HG02884 (cell line): ENCODE data around the gene ADCY10.
"Not testable (repeated sequence)": the region's sequence is repeated elsewhere in the genome, so short reads cannot be mapped to it uniquely, and the experiment has no call there.

Source experiments
- ATAC-seq: cut with Tn5 transposase; IDR thresholded peaks from one replicate; pipeline ENCODE4 v1.9.1; 2021; ENCODE audit warnings: mild to moderate bottlenecking, moderate library complexity; ENCODE audit not compliant: unreplicated experiment

Gene ADCY10

DNA sequence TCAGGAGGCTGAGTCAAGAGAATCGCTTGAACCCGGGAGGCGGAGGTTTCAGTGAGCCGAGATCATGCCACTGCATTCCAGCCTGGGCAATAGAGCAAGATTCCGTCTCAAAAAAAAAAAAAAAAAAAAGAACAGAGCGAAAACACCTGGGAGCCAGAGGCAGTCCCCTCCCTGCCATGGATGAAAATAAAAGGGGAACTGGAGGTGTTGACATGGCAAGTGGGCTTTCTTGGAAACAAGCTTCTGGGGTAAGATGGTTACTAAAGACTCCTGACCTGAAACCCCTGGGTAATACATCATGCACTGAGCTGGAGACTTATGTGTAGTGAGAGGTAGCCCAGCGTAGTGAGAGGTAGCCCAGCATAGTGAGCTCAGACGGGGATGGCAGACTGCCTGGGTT lies 31.6 kb downstream of the ADCY10 start:
- no peak for ATAC-seq

DNA sequence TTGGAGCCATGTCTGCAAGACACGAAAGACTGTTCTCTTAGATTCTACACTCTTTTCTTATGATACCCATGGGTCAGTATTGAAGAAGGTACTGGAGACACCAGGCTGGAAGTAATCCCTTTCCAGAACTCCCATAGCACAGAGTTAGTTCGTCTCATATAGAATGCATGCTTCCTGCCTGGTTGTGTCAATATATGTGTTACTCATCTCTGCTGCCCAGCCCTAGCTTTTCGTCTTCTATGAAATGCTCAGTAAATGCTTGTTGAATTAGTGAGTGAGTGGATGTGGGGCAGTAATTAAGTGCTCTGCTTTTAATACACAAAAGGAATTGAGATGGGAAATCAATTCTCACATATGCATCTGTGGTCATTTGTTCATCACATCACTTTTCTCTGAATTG lies 32.1 kb downstream of the ADCY10 start:
- ATAC-seq: no peak

DNA sequence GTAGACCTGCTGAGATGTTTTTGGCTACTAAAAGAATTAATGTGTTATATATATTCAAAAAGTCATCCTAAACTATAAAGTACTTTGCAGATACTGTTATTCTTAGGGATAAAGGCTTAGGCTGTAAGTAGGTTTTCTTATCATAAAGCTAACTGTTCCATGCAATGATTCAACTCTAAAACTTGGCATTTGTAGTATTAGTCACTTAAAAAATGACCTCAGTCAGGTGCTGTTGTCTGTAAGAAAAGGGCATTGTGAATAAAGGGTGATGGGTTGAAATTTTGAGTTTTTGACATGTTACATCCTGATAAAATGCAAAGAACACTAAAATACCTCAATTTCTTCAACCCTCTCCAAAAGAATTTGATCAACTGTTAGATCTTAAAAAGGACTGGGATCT lies 32.9 kb downstream of the ADCY10 start:
- no peak for ATAC-seq

DNA sequence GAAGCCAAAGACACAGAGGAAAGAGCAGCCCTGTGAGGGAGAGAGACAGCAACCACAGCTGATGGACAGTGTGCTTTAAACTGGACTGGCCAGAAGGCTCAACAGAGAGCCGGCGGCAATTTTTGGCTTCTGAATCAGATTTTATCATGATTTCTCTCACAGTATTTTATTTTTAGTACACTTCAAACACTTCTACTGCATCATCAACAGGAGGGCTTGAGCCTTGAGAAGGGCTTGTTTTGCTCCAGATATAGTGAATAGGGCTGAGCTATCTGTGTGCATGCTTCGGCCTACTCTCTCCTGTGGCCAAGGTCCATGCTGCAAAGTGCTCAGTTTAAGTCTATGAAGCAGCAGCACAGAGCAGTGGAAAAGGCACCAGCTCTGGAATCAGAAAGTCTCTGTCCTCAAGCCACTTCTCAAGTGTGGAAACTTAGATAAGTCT lies 33.3 kb downstream of the ADCY10 start:
- no peak for ATAC-seq

DNA sequence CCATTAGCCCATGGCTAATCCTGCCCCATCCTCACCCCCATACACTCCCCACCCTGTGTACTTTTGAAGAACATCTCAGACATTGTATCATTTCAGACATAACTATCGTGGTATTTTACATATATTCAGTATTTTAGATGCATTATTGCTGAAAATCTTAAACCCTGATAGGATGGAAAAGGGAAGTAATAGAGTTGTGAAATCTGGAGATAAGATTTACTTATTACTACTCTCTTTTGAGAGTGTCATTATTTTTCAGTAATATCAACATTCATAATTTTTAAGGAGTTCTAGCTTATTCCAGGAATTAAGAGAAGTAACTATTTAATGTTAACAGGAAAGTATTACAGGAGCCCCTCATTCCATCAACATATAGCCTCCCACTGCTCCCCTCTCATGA lies 34.4 kb downstream of the ADCY10 start:
- ATAC-seq: no peak

DNA sequence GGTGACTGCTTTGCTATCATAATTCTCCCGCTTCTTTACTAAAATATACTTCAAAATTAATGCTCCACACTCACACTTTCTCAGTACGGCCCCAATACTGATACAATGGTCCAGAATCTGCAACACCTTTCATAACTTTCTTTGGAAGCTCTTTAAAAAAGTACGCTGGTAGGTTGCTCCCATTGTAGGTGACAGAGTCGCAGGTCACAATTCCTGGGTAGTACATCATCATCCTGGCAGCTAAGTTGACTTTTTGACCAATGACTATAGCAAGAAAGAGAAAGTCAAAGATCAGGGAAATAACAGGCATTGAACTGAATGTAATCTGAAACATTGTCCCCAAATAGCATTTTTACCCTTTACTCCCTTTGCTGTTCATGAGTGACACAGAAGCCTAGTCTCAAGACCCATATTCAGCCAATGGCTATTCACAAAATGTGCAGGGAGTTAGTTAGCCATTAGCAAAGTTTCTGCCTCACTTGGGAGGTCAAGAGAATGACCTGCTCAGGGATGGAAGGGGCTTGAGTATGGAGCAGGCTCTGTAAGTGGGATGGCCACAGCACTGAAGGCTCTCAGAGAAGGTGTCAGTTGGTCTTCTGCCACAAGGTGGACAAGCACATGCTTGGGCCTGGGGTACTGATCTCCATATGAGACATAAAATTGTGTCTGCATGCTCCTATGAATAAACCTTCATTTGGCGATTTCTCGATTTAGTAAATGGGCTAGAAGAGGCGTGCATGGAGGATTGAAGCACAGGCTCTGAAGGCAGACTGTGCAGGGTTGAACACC lies 35.4 kb downstream of the ADCY10 start:
- ATAC-seq: no peak

DNA sequence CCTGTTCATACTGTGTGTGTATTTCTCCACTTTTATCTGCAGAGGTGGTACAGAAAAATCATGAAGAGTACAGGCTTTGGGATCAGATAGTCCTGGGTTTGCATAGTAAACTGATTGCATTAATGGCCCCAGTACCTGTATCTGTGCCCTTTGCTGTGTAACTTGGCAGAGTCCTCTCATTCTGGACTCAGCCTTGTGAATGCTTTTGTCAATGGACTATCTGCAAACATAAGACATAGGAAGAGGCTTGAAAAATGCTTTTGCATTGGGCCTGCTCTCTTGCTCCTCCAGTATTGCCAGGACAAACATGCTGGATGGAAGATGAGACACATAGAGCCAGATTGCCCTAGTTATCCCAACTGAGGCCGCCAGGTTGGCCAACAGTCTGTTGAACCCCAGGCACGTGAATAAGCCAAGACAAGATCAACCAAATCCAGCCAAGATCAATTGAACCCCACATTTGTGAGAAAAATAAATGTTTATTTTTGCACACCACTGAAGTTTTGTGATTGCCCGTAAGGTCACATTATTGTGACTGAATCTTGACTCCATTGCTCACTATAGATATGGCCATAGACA lies 37.2 kb downstream of the ADCY10 start:
- ATAC-seq: no peak

DNA sequence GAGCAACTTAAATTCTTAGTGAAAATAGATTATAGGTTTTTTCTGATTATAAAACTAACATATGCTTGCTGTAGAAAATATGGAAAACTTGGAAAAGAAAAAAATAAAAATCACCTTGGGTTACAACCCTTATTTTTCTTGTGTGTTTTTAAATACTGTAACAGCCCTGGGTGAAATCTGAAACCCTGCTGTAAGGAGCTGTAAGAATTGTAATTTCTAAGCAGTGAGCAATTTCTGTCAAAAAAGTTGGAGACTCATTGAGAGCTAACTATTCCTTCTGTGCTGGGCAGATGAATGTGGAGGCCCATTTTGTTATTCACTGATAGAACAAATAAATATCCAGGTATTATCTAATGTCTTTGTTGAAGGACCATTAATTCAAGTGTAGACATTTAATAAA lies 42.6 kb downstream of the ADCY10 start:
- ATAC-seq: no peak

DNA sequence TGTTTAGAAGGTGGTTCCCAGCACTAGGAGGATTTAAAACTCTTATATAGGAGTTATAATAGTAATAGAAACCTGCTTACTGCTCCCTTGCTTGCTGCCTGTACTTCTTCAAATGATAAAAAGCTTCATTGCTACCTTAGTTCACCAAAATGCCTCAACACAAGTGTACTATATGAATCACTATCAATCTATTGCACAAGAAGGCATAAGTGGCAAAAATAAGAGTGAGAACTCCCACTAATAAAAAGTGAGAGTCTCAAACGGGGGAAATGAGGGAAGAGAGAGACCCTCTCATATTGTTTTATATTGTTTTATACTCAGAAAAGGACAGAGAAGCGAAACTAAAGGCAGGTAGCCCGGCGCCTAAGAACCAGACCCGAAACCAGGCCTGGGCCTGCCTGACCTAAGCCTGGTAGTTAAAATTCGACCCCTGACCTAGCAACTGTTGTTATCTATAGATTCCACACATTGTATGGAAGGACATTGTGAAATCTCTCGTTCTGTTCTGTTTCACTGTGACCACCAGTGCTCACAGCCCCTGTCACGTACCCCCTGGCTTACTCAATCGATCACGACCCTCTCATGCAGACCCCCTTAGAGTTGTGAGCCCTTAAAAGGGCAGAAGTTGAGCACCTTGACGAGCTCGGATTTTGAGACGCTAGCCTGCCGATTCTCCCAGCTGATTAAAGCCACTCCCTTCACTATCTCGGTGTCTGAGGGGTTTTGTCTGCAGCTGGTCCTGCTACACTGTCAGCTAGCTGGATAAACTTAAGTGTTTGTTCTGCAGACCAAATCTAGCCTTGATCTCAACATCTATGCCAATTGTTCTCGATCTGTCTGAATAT lies 44.6 kb downstream of the ADCY10 start:
- ATAC-seq: not testable (repeated sequence)

DNA sequence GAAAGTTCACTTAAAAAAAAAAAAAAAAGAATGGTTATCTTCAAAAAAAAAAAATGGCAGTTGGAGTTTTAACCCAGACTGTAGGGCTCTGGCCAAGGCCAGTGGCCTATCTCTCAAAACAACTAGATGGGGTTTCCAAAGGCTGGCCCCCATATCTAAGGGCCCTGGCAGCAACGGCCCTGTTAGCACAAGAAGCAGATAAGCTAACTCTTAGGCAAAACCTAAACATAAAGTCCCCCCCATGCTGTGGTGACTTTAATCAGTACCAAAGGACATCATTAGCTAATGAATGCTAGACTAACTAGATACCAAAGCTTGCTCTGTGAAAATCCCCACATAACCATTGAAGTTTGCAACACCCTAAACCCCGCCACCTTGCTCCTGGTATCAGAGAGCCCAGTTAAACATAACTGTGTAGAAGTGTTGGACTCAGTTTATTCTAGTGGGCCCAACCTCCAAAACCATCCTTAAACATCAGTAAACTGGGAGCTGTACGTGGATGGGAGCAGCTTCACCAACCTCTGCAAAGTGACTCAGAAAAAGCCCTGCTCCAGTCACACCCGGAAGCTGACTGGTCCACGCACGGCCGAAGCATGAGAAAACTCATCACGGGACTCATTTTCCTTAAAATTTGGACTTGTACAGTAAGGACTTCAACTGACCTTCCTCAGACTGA lies 47.1 kb downstream of the ADCY10 start:
- not testable (repeated sequence) for ATAC-seq

DNA sequence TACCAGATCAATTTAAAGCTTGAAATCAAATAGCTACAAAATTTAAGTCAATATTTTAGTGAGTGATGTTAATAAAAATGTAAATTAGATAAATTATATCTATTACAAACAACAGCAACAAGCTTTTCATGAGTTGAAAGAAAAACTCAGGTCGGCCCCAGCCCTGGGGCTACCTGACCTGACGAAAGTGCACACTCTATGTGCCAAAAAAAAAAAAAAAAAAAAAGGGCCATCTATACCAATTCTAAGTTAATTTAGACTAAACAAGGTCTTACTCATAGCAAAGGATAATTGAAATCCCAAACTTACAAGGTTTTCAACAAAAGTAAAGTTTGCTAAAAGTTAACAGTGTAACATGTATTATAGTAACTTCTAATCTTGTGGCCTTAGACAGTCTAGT lies 47.6 kb downstream of the ADCY10 start:
- ATAC-seq: not testable (repeated sequence)

DNA sequence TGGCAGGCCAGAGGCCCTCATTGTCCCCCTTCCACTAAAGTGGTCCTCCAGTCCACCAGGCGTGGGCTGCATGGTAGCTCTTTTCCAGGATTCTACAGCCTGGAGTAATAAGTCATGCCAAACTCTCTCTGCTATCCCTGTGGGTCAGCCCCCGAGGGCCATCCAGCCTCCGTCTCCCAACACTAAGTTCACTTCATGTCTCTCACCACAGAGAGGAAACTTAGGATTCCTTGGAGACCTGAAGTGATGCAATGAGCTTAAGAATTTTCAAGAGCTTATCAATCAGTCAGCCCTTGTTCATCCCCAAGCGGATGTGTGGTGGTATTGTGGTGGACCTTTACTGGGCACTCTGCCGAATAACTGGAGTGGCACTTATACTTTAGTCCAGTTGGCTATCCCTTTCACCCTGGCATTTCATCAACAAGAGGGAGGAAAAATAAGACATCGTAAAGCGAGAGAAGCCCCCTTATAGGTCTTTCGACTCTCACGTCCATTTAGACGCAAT lies 48.1 kb downstream of the ADCY10 start:
- not testable (repeated sequence) for ATAC-seq

DNA sequence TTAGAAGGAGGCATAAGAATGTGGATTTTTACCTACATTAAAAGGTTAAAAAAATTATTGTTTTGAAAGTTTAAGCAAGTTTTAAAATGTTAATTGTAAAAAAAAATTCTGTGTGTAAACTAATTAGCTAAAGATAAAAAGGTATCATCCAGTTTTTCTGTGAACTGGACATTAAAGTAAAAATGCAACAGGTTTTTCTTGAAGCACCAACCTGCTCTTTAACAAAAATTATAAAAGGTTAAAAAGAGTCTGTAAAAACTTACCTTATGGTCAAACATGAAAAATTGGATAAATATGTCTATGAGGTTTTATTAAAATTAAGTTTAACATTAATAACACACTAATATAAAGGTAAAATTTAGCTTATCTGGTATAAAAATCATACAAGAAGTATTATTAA lies 48.7 kb downstream of the ADCY10 start:
- ATAC-seq: not testable (repeated sequence)

DNA sequence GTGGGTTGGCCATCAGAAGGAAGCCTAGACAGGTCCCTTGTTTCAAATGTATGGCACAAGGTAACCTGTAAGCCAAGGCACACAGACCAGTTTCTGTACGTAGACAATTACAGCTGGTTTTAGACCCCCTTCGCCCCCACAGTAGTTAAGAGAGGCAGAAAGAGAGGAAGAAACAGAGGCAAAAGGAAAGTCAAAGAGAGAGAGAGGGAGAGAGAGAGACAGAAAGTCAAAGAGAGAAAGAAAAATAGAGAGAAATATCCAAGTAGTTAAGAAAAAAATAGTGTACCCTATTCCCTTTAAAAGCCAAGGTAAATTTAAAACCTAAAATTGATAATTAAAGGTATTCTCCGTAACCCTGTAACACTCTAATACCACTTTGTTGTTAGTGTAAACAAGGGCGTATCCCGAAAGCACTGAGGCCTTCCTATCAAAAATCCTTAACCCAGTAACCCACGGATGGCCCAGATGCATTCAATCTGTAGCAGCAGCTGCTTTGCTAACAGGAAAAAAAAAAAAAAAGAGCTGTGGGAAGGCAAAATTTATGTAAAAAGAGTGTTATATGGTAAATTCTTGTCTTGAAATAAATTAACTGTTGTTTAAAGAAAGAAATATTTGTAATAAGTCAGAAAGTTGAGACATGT lies 49.4 kb downstream of the ADCY10 start:
- no peak for ATAC-seq

DNA sequence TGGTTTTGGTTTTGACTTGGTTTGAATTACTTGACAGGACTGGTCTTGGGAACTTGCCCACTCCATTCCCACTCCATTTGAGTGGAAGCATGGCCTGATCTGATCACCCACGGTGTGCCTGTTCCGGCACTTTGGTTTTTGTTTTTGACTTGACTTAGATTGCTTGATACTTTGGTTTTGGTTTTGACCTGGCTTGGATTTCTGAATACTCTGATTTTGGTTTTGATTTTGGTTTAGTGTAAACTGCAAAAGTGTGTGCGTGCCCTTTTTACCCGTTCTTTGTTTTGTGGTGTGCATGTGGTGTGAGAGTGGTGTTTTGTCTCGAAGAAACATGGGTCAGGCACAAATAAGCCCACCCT lies 50.0 kb downstream of the ADCY10 start:
- ATAC-seq: no peak

DNA sequence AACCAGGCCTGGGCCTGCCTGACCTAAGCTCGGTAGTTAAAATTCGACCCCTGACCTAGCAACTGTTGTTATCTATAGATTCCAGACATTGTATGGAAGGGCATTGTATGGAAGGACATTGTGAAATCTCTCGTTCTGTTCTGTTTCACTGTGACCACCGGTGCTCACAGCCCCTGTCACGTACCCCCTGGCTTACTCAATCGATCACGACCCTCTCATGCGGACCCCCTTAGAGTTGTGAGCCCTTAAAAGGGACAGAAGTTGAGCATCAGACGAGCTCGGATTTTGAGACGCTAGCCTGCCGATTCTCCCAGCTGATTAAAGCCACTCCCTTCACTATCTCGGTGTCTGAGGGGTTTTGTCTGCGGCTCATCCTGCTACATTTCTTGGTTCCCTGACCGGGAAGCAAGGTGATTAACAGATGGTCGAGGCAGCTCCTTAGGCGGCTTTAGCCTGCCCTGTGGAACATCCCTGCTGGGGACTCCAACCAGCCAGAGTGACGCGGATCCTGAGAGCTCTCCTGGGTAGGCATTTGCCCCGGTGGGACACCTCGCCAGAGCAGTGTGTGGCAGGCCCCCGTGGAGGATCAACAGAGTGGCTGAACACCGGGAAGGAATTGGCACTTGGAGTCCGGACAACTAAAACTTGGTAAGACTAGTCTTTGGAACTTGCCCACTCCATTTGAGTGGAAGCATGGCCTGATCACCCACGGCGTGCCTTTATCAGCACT lies 50.6 kb downstream of the ADCY10 start:
- ATAC-seq: not testable (repeated sequence)

DNA sequence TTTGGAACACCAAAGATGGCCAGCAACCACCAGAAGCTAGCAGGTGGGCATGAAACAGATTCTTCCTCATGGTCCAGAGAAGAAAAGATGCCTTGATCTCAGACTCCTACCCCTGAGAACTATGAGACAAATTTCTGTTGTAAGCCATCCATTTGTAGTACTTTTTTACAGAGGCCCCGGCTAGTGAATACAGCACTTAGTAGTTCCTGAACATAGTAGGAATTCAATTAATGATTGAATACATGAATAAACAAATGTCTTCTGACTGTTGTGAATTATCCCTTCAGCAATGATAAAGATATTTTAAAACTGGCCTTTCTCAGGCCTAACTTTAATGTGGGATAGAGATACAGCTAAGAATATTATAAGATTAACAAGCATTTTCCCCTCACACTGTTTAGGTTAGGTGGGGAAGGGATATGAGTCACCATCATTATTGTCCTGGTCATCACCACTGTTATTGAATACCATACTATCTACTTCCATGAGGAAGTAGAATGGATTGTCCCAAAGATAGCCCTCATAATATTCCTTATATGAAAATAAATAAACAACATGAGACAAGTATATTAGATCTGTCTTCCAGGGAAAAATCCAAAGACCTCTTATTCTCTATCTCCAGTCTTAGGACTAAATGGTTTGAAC lies 51.4 kb downstream of the ADCY10 start:
- no peak for ATAC-seq

DNA sequence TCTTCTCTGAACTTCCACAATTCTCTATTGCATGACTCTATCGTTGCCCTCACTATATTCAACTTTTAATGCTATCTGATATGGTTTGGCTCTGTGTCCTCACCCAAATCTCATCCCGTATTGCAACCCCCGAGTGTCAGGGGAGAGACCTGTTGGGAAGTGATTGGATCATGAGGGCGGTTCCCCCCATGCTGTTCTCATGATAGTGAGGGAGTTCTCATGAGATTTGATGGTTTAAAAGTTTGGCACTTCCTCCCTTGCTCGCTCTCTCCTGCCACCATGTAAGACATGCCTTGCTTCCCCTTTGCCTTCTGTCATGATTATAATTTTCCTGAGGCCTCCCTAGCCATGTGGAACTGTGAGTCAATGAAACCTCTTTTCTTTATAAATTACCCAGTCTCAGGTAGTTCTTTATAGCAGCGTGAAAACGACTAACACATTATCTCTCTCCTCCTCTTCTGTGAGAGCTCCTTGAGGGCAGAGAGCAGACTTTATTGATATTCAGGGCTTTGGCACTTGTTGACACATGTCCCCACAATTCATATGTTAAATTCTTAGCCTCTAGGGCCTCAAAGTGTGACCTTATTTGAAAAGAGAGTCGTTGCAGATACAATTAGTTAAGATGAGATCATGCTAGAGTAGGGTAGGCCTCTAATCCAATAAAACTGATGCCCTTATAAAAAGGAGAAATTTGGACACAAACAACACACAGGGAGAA lies 52.1 kb downstream of the ADCY10 start:
- ATAC-seq: no peak
